Measurements from ENCODE around the gene NPTN. TPM values are rescaled to one million over a fixed set of nuclear protein-coding genes. Genes with fewer than 3 reads are reported as not detected.

The NPTN gene
- total RNA-seq, 2 experiments from 2014 or later: 43.5 to 73.4 TPM

- POLR2A ChIA-PET: interaction anchor here (0.6 to 1.4 kb wide), 3 partner anchors 22 to 70 kb away, joined by 3 to 4 read pairs (median 3); no protein-coding TSS in a partner anchor
- intact Hi-C loops (cut with DNase I, micrococcal nuclease): loop anchor here (1.0 to 10.0 kb wide), 8 partner anchors 290 to 1820 kb away; partner anchors contain the start of genes ADPGK (in 1 of the 2), NEO1 (in 1 of the 2), PML (in 1 of the 2) and SIN3A (in 1 of the 2)
- CTCF ChIA-PET: interaction anchor here (0.7 to 8.6 kb wide), 4 partner anchors 14 to 111 kb away, joined by 3 to 121 read pairs (median 6); no protein-coding TSS in a partner anchor
- H3K36me3 Mint-ChIP-seq (ENCODE audit: low read depth): peaks cover 3% of the 10 kb centered on the region
- peak; percentile 46 for DNase-seq
- H3K9me3 Mint-ChIP-seq (ENCODE audit: low read depth): no peaks in the 10 kb centered on the region
- peak overlapping the region; percentile 23 for H3K27ac Mint-ChIP-seq
- H3K4me3 Mint-ChIP-seq: peak overlapping the region; percentile 86
- peaks cover 11% of the 10 kb centered on the region for H3K27me3 Mint-ChIP-seq
- H3K4me1 Mint-ChIP-seq: peaks cover 56% of the 10 kb centered on the region
- ATAC-seq: peak; percentile 1
Measured at GRCh38 chr15:73632670-73633058, 525 bp downstream of the NPTN start.

- Mint-ChIP-seq H3K4me1 (peaks cover 54% of the 10 kb centered on the region), H3K9me3 (ENCODE audit: low read depth) (no peaks in the 10 kb centered on the region)
- POLR2A ChIA-PET: interaction anchor here (0.6 to 1.4 kb wide), 5 partner anchors 15 to 909 kb away, joined by 3 to 4 read pairs (median 3); no protein-coding TSS in a partner anchor
Measured at GRCh38 chr15:73631915-73632669, 1.1 kb downstream of the NPTN start.

GRCh38 chr15:73630921-73631362, 2.2 kb downstream of the NPTN start:
- ATAC-seq: no peak
- Mint-ChIP-seq H3K36me3 (ENCODE audit: low read depth) (peaks cover 3% of the 10 kb centered on the region), H3K4me3 (peak overlapping the region; percentile 22), H3K4me1 (peaks cover 52% of the 10 kb centered on the region), H3K9me3 (ENCODE audit: low read depth) (no peaks in the 10 kb centered on the region), H3K27me3 (no peaks in the 10 kb centered on the region), H3K27ac (no peak overlapping the region)
- intact Hi-C loops (cut with DNase I, micrococcal nuclease): loop anchor here (5.0 to 10.0 kb wide), 6 partner anchors 291 to 1821 kb away; partner anchors contain the start of genes NEO1 (in 1 of the 2), PML (in 1 of the 2), SIN3A (in 1 of the 2) and STOML1 (in 1 of the 2)
- DNase-seq: no peak
- ChIA-PET CTCF (interaction anchor here (0.6 to 8.6 kb wide), 8 partner anchors 12 to 236 kb away, joined by 3 to 121 read pairs (median 3); no protein-coding TSS in a partner anchor), POLR2A (interaction anchor here (0.5 to 1.1 kb wide), 5 partner anchors 10 to 56 kb away, joined by 3 read pairs; no protein-coding TSS in a partner anchor)

More at GRCh38 chr15:73631915-73632669, 1.1 kb downstream of the NPTN start:
- CTCF ChIA-PET: interaction anchor here (0.7 to 8.6 kb wide), 6 partner anchors 13 to 110 kb away, joined by 3 to 121 read pairs (median 4); no protein-coding TSS in a partner anchor
- ATAC-seq (no peak), DNase-seq (peak; percentile 34)
- peaks cover 3% of the 10 kb centered on the region for H3K36me3 Mint-ChIP-seq (ENCODE audit: low read depth)
- H3K27ac Mint-ChIP-seq: peak overlapping the region; percentile 23
- H3K4me3 Mint-ChIP-seq: peak overlapping the region; percentile 86
- H3K27me3 Mint-ChIP-seq: peaks cover 6% of the 10 kb centered on the region
- intact Hi-C loops (cut with DNase I, micrococcal nuclease): loop anchor here (2.0 to 10.0 kb wide), 7 partner anchors 290 to 1820 kb away; partner anchors contain the start of genes NEO1 (in 1 of the 2), PML (in 1 of the 2), SIN3A (in 1 of the 2) and STOML1 (in 1 of the 2)

GRCh38 chr15:73629798-73630429, 3.3 kb downstream of the NPTN start:
- ATAC-seq: no peak
- Mint-ChIP-seq H3K4me1 (peaks cover 54% of the 10 kb centered on the region), H3K27ac (no peak overlapping the region), H3K36me3 (ENCODE audit: low read depth) (peaks cover 3% of the 10 kb centered on the region), H3K27me3 (no peaks in the 10 kb centered on the region), H3K4me3 (no peak overlapping the region), H3K9me3 (ENCODE audit: low read depth) (no peaks in the 10 kb centered on the region)
- DNase-seq: no peak
- intact Hi-C loops (cut with DNase I, micrococcal nuclease): loop anchor here (5.0 to 10.0 kb wide), 6 partner anchors 292 to 1822 kb away; partner anchors contain the start of genes NEO1 (in 1 of the 2), PML (in 1 of the 2), SIN3A (in 1 of the 2) and STOML1 (in 1 of the 2)
- ChIA-PET POLR2A (interaction anchor here (0.6 kb wide), 1 partner anchor 17 kb away, joined by 3 read pairs; no protein-coding TSS in a partner anchor), CTCF (interaction anchor here (0.5 to 8.6 kb wide), 6 partner anchors 11 to 768 kb away, joined by 3 to 121 read pairs (median 4); no protein-coding TSS in a partner anchor)

- no peak overlapping the region for H3K4me3 Mint-ChIP-seq
Measured at GRCh38 chr15:73628976-73629797, 4.0 kb downstream of the NPTN start.

GRCh38 chr15:73628102-73628501, 5.1 kb downstream of the NPTN start:
- no peaks in the 10 kb centered on the region for H3K9me3 Mint-ChIP-seq (ENCODE audit: low read depth)
- H3K27me3 Mint-ChIP-seq: no peaks in the 10 kb centered on the region
- peak overlapping the region; percentile 35 for H3K27ac Mint-ChIP-seq
- intact Hi-C loops (cut with DNase I, micrococcal nuclease): no loop called here
- no peak overlapping the region for H3K4me3 Mint-ChIP-seq
- CTCF ChIA-PET: interaction anchor here (1.4 to 3.4 kb wide), 4 partner anchors 8 to 23 kb away, joined by 4 to 25 read pairs (median 6); no protein-coding TSS in a partner anchor
- DNase-seq (no peak), ATAC-seq (no peak)
- POLR2A ChIA-PET: no interaction called here
- H3K36me3 Mint-ChIP-seq (ENCODE audit: low read depth): peaks cover 3% of the 10 kb centered on the region
- H3K4me1 Mint-ChIP-seq: peaks cover 52% of the 10 kb centered on the region

More at GRCh38 chr15:73628976-73629797, 4.0 kb downstream of the NPTN start:
- no peak for DNase-seq
- intact Hi-C loops (cut with DNase I, micrococcal nuclease): no loop called here
- H3K9me3 Mint-ChIP-seq (ENCODE audit: low read depth): no peaks in the 10 kb centered on the region
- POLR2A ChIA-PET: no interaction called here
- H3K36me3 Mint-ChIP-seq (ENCODE audit: low read depth): peaks cover 3% of the 10 kb centered on the region
- no peak for ATAC-seq
- CTCF ChIA-PET: interaction anchor here (0.5 to 8.6 kb wide), 4 partner anchors 10 to 768 kb away, joined by 3 to 121 read pairs (median 6); no protein-coding TSS in a partner anchor
- H3K4me1 Mint-ChIP-seq: peaks cover 56% of the 10 kb centered on the region
- H3K27me3 Mint-ChIP-seq: no peaks in the 10 kb centered on the region
- peak overlapping the region; percentile 47 for H3K27ac Mint-ChIP-seq

GRCh38 chr15:73626072-73626471, 7.1 kb downstream of the NPTN start:
- intact Hi-C loops (cut with DNase I, micrococcal nuclease): no loop called here
- ChIA-PET POLR2A (no interaction called here), CTCF (interaction anchor here (1.1 to 3.4 kb wide), 2 partner anchors 10 to 19 kb away, joined by 4 to 25 read pairs; no protein-coding TSS in a partner anchor)
- no peak overlapping the region for H3K4me3 Mint-ChIP-seq
- no peaks in the 10 kb centered on the region for H3K27me3 Mint-ChIP-seq
- H3K9me3 Mint-ChIP-seq (ENCODE audit: low read depth): no peaks in the 10 kb centered on the region
- H3K36me3 Mint-ChIP-seq (ENCODE audit: low read depth): peaks cover 3% of the 10 kb centered on the region
- H3K27ac Mint-ChIP-seq: no peak overlapping the region
- DNase-seq: no peak
- no peak for ATAC-seq
- H3K4me1 Mint-ChIP-seq: peaks cover 50% of the 10 kb centered on the region

GRCh38 chr15:73624530-73624929, 8.7 kb downstream of the NPTN start:
- CTCF ChIA-PET: interaction anchor here (12.0 kb wide), 1 partner anchor 9 kb away, joined by 121 read pairs; the partner anchor contains the start of gene NPTN
- Mint-ChIP-seq H3K27me3 (no peaks in the 10 kb centered on the region), H3K36me3 (ENCODE audit: low read depth) (peaks cover 3% of the 10 kb centered on the region), H3K4me1 (peaks cover 50% of the 10 kb centered on the region), H3K4me3 (no peak overlapping the region), H3K27ac (no peak overlapping the region), H3K9me3 (ENCODE audit: low read depth) (no peaks in the 10 kb centered on the region)
- POLR2A ChIA-PET: no interaction called here
- ATAC-seq (no peak), DNase-seq (no peak)
- intact Hi-C loops (cut with DNase I, micrococcal nuclease): no loop called here

- no peak for ATAC-seq
- H3K36me3 Mint-ChIP-seq (ENCODE audit: low read depth): no peaks in the 10 kb centered on the region
- ChIA-PET CTCF (interaction anchor here (0.5 to 12.0 kb wide), 3 partner anchors 10 to 12 kb away, joined by 3 to 121 read pairs (median 5); partner anchors contain the start of gene NPTN), POLR2A (no interaction called here)
- no peak overlapping the region for H3K27ac Mint-ChIP-seq
- no peaks in the 10 kb centered on the region for H3K27me3 Mint-ChIP-seq
- H3K4me3 Mint-ChIP-seq: no peak overlapping the region
- H3K9me3 Mint-ChIP-seq (ENCODE audit: low read depth): no peaks in the 10 kb centered on the region
- no peak for DNase-seq
- H3K4me1 Mint-ChIP-seq: peaks cover 55% of the 10 kb centered on the region
- intact Hi-C loops (cut with DNase I, micrococcal nuclease): no loop called here
Measured at GRCh38 chr15:73621286-73621826, 11.8 kb downstream of the NPTN start.

GRCh38 chr15:73620078-73620477, 13.1 kb downstream of the NPTN start:
- intact Hi-C loops (cut with DNase I, micrococcal nuclease): no loop called here

More at GRCh38 chr15:73620078-73620477, 13.1 kb downstream of the NPTN start:
- Mint-ChIP-seq H3K9me3 (ENCODE audit: low read depth) (no peaks in the 10 kb centered on the region), H3K36me3 (ENCODE audit: low read depth) (no peaks in the 10 kb centered on the region), H3K27me3 (no peaks in the 10 kb centered on the region), H3K27ac (no peak overlapping the region), H3K4me1 (peaks cover 56% of the 10 kb centered on the region), H3K4me3 (no peak overlapping the region)
- ChIA-PET POLR2A (interaction anchor here (0.9 kb wide), 1 partner anchor 11 kb away, joined by 3 read pairs; no protein-coding TSS in a partner anchor), CTCF (interaction anchor here (1.1 to 12.0 kb wide), 6 partner anchors 10 to 85 kb away, joined by 3 to 121 read pairs (median 4); partner anchors contain the start of gene NPTN)
- ATAC-seq (no peak), DNase-seq (no peak)

All from activated CD4-positive, alpha-beta T cell treated with anti-CD3 and anti-CD28 coated beads for 36 hours (primary cell).